ENCODE measurements around the gene LAMA5. TPM values are rescaled to one million over a fixed set of nuclear protein-coding genes. Genes with fewer than 3 reads are reported as not detected.
A peak's percentile ranks its signal among the peaks of the same experiment; 100 is the strongest.

The LAMA5 gene
- total RNA-seq, 1 experiment from 2014 or later: 1,050 TPM

DNA sequence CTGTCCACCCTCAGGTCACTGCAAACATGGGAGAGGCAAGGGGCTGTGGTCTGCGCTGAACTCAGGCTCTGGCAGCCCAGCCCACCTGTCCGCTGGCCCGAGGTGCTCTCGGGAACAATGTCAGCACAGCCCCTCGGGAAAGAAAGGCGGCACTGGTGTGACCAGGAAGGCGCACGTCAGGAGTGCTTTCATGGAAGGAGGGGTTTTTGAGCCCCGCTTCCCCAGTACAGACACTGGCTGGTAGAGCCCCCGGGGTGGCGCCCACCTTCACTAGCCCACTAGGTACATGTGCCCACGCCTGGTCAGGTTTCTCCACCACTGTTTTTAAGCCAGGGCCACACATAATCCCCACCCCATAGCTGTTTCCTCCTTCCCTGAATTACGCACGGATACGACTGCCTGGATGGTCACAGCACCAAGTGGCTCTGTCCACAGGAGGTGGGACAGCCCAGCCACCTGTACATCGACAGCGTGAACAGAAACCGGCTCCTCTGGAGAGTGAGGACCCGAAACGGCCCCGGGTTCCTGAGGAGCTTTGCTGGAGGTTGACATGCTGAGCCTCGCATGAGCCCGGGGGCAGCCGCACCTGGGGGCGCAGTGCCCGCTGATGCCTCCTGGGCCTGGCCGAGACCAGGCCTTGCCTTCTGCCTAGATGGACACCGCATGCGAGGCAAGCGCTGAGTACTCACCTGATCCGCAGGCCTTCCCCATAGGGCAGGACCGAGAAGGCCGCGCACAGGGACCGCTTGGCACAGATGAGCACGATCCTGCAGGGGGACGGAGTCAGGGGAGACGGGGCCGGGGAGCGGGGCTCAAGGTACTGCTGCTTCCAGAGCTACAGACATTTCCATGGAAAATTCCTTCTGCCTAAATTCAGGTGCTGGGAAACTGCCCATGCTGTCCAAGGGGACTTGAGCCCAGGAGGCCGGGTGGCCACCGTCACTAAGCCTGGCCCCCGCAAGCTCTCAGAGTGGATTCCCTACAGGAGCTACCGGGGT is 27.4 kb upstream of the LAMA5 start:
- Mint-ChIP-seq H3K4me3 (ENCODE audit: unreplicated experiment) (no peak overlapping the region), H3K36me3 (ENCODE audit: insufficient read depth, unreplicated experiment) (peaks cover 73% of the 10 kb centered on the region), H3K27me3 (ENCODE audit: insufficient read depth, unreplicated experiment) (no peaks in the 10 kb centered on the region), H3K4me1 (ENCODE audit: low read depth, unreplicated experiment) (peaks cover 7% of the 10 kb centered on the region), H3K9me3 (ENCODE audit: unreplicated experiment) (peaks cover 13% of the 10 kb centered on the region), H3K27ac (ENCODE audit: unreplicated experiment) (peak overlapping the region; percentile 11)
- intact Hi-C loops (cut with micrococcal nuclease; ENCODE audit: unreplicated experiment): no loop called here
- Histone ChIP-seq H3K36me3 (ENCODE audit: control insufficient read depth, insufficient read depth, low read length) (peaks cover 1% of the 10 kb centered on the region; the same call in 1 of the 2 replicates), H3K4me1 (no peaks in the 10 kb centered on the region), H3K4me3 (ENCODE audit: low read depth, low read length) (no peak overlapping the region), H3K9me3 (no peaks in the 10 kb centered on the region), H3K27me3 (replicated peaks; ENCODE audit: control insufficient read depth, insufficient read depth, low read length) (no peaks in the 10 kb centered on the region)
- no peak for TF ChIP-seq CTCF (IDR thresholded peaks at IDR 0.05; ENCODE audit: insufficient read depth in 1 of 2, low read depth in 1 of 2, low read length in 1 of 2, severe bottlenecking in 1 of 2, unreplicated experiment in 1 of 2)
- POLR2A ChIA-PET: interaction anchor here (0.6 kb wide), 1 partner anchor 8 kb away, joined by 4 read pairs; the partner anchor contains the start of gene RPS21
- BruUV-seq (replicated peaks): no TSS peak
- CTCF ChIA-PET: interaction anchor here (1.1 to 3.4 kb wide), 3 partner anchors 12 to 222 kb away, joined by 4 to 9 read pairs (median 6); partner anchors contain the start of gene ADRM1
- DNase-seq: no peak

DNA sequence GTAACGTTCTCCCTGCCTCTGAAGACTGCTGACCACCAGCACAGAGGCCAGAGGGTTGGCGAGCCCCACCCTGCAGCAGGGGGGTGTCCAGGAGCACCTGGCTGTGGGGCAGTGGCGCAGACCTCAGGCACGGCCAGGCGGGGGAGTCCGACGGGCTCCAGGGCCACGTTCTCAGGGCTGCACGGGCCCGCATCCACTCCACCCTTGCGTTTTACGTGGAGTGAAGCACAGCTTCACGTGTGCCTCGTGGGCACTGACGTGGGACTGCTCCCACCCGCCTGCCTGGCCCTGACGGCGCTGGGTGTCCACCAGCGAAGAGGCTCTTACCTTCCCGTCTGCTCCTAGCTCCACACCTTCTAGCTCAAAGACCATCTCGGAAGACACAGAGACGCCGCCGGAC is 26.7 kb upstream of the LAMA5 start:
- no peak for TF ChIP-seq CTCF (IDR thresholded peaks at IDR 0.05; ENCODE audit: insufficient read depth in 1 of 2, low read depth in 1 of 2, low read length in 1 of 2, severe bottlenecking in 1 of 2, unreplicated experiment in 1 of 2)
- POLR2A ChIA-PET: no interaction called here
- H3K4me1 ChIP-seq: no peaks in the 10 kb centered on the region

GRCh38 chr20:62393335-62393665 is 26.2 kb upstream of the LAMA5 start:
- H3K27me3 ChIP-seq (replicated peaks; ENCODE audit: control insufficient read depth, insufficient read depth, low read length): no peaks in the 10 kb centered on the region
- ChIA-PET CTCF (interaction anchor here (0.8 to 3.4 kb wide), 2 partner anchors 10 to 224 kb away, joined by 3 to 9 read pairs; no protein-coding TSS in a partner anchor), POLR2A (no interaction called here)
- BruUV-seq (replicated peaks): no TSS peak
- H3K4me1 Mint-ChIP-seq (ENCODE audit: low read depth, unreplicated experiment): peaks cover 19% of the 10 kb centered on the region
- H3K36me3 ChIP-seq (ENCODE audit: control insufficient read depth, insufficient read depth, low read length): peaks cover 11% of the 10 kb centered on the region
- H3K27ac Mint-ChIP-seq (ENCODE audit: unreplicated experiment): peak overlapping the region; percentile 45
- H3K36me3 Mint-ChIP-seq (ENCODE audit: insufficient read depth, unreplicated experiment): peaks cover 78% of the 10 kb centered on the region
- no peak for DNase-seq
- no peak overlapping the region for H3K4me3 Mint-ChIP-seq (ENCODE audit: unreplicated experiment)
- H3K27me3 Mint-ChIP-seq (ENCODE audit: insufficient read depth, unreplicated experiment): no peaks in the 10 kb centered on the region
- no peaks in the 10 kb centered on the region for H3K9me3 ChIP-seq
- H3K9me3 Mint-ChIP-seq (ENCODE audit: unreplicated experiment): peaks cover 11% of the 10 kb centered on the region
- no peak overlapping the region for H3K4me3 ChIP-seq (ENCODE audit: low read depth, low read length)
- TF ChIP-seq CTCF (IDR thresholded peaks at IDR 0.05; ENCODE audit: insufficient read depth in 1 of 2, low read depth in 1 of 2, low read length in 1 of 2, severe bottlenecking in 1 of 2, unreplicated experiment in 1 of 2): no peak
- intact Hi-C loops (cut with micrococcal nuclease; ENCODE audit: unreplicated experiment): no loop called here
- H3K4me1 ChIP-seq: peaks cover 5% of the 10 kb centered on the region

More for the DNA sequence above, 26.7 kb upstream of the LAMA5 start:
- Mint-ChIP-seq H3K27me3 (ENCODE audit: insufficient read depth, unreplicated experiment) (no peaks in the 10 kb centered on the region), H3K9me3 (ENCODE audit: unreplicated experiment) (peaks cover 13% of the 10 kb centered on the region), H3K27ac (ENCODE audit: unreplicated experiment) (no peak overlapping the region), H3K36me3 (ENCODE audit: insufficient read depth, unreplicated experiment) (peaks cover 78% of the 10 kb centered on the region), H3K4me1 (ENCODE audit: low read depth, unreplicated experiment) (peaks cover 14% of the 10 kb centered on the region), H3K4me3 (ENCODE audit: unreplicated experiment) (no peak overlapping the region)
- Histone ChIP-seq H3K36me3 (ENCODE audit: control insufficient read depth, insufficient read depth, low read length) (peaks cover 7% of the 10 kb centered on the region), H3K4me3 (ENCODE audit: low read depth, low read length) (no peak overlapping the region), H3K9me3 (no peaks in the 10 kb centered on the region), H3K27me3 (replicated peaks; ENCODE audit: control insufficient read depth, insufficient read depth, low read length) (no peaks in the 10 kb centered on the region)
- no TSS peak for BruUV-seq (replicated peaks)
- intact Hi-C loops (cut with micrococcal nuclease; ENCODE audit: unreplicated experiment): no loop called here
- CTCF ChIA-PET: interaction anchor here (0.8 to 3.4 kb wide), 4 partner anchors 11 to 223 kb away, joined by 3 to 9 read pairs (median 5); partner anchors contain the start of gene ADRM1
- DNase-seq: no peak

Measured in Caco-2 (cell line).